Mesothelial cell of epicardium (in vitro differentiated cells): ENCODE measurements around the gene CIPC. TPM values are rescaled to one million over a fixed set of nuclear protein-coding genes. Genes with fewer than 3 reads are reported as not detected.
A peak's percentile ranks its signal among the peaks of the same experiment; 100 is the strongest.

ENCODE experiments used
- DNase-seq, 2 experiments: peaks; one replicate each; pipeline ENCODE4 v3.0.0; 2021; ENCODE audit warnings: low spot score in 2 of 2; ENCODE audit not compliant: unreplicated experiment in 2 of 2
- H3K27ac Mint-ChIP-seq: 2 replicates; pipeline ENCODE4 v1.8.0; 2021; ENCODE audit warnings: mixed read lengths
- H3K27me3 Mint-ChIP-seq: 2 replicates; pipeline ENCODE4 v1.8.0; 2021; ENCODE audit warnings: low read depth, mixed read lengths
- H3K36me3 Mint-ChIP-seq: 2 replicates; pipeline ENCODE4 v1.8.0; 2021; ENCODE audit warnings: mixed read lengths
- H3K4me1 Mint-ChIP-seq: 2 replicates; pipeline ENCODE4 v1.8.0; 2021; ENCODE audit warnings: mixed read lengths
- H3K4me3 Mint-ChIP-seq: 2 replicates; pipeline ENCODE4 v1.8.0; 2021; ENCODE audit warnings: mild to moderate bottlenecking, moderate library complexity, mixed read lengths
- H3K9me3 Mint-ChIP-seq: 2 replicates; pipeline ENCODE4 v1.8.0; 2021; ENCODE audit warnings: mixed read lengths
- CTCF ChIP-seq: fragments of 200-600 bp; sonication (generic); IDR thresholded peaks from one replicate; pipeline ENCODE4 v1.5.0; 2021; ENCODE audit warnings: antibody characterized with exemption; ENCODE audit not compliant: unreplicated experiment
- total RNA-seq: library from RNA; stranded (reverse); gene quantifications from 3 replicates; pipeline ENCODE4 v1.2.1, GENCODE V29; 2021

Gene CIPC
- total RNA-seq, 1 donor from 2014 or later: 22.9 TPM

GRCh38 chr14:77158175-77158881 lies 60.3 kb downstream of the CIPC start:
- Mint-ChIP-seq H3K36me3 (no peaks in the 10 kb centered on the region), H3K4me3 (no peak overlapping the region), H3K4me1 (peaks cover 9% of the 10 kb centered on the region), H3K9me3 (no peaks in the 10 kb centered on the region), H3K27me3 (peaks cover 41% of the 10 kb centered on the region), H3K27ac (peak overlapping the region; percentile 3)
- no peak for TF ChIP-seq CTCF
- DNase-seq: no peak

- H3K4me1 Mint-ChIP-seq: peaks cover 9% of the 10 kb centered on the region
- TF ChIP-seq CTCF: no peak
- peaks cover 38% of the 10 kb centered on the region for H3K27me3 Mint-ChIP-seq
- no peak overlapping the region for H3K4me3 Mint-ChIP-seq
- H3K27ac Mint-ChIP-seq: peak overlapping the region; percentile 3
- H3K36me3 Mint-ChIP-seq: no peaks in the 10 kb centered on the region
- DNase-seq: no peak
- H3K9me3 Mint-ChIP-seq: no peaks in the 10 kb centered on the region
These were observed 60.8 kb downstream of the CIPC start for GRCh38 chr14:77158882-77159255.

- Mint-ChIP-seq H3K4me3 (no peak overlapping the region), H3K36me3 (no peaks in the 10 kb centered on the region), H3K9me3 (no peaks in the 10 kb centered on the region), H3K4me1 (peaks cover 9% of the 10 kb centered on the region), H3K27me3 (peaks cover 30% of the 10 kb centered on the region), H3K27ac (no peak overlapping the region)
- no peak for TF ChIP-seq CTCF
- DNase-seq: no peak
These were observed 63.0 kb downstream of the CIPC start for GRCh38 chr14:77161011-77161410.

Other genes with a start within 250 kb of the CIPC start
- 126 to 131 TPM (median 128 TPM) in 3 replicates for gene IRF2BPL, start 69.5 kb upstream of the CIPC start, total RNA-seq
- gene ZDHHC22, start 43.5 kb downstream of the CIPC start, total RNA-seq: not detected in 3 replicates
- 6.2 to 7.7 TPM (median 7.0 TPM) in 3 replicates for gene TMEM63C, start 83.5 kb downstream of the CIPC start, total RNA-seq
- gene NGB, start 172.9 kb downstream of the CIPC start, total RNA-seq: not detected in 3 replicates
- gene POMT2, start 222.6 kb downstream of the CIPC start, total RNA-seq: 40.5 to 46.1 TPM (median 45.3 TPM) in 3 replicates
- gene GSTZ1, start 222.8 kb downstream of the CIPC start, total RNA-seq: 20.7 to 24.0 TPM (median 23.5 TPM) in 3 replicates